K562 (cell line): Measurements from ENCODE around the gene SNX9. TPM values are rescaled to one million over a fixed set of nuclear protein-coding genes. Genes with fewer than 3 reads are reported as not detected.
A peak's percentile ranks its signal among the peaks of the same experiment; 100 is the strongest.

Experiments used
- AFF1 ChIP-seq, 2 experiments: fragments of 450-650 bp; IDR thresholded peaks; 2 replicates each; pipeline ENCODE4 v1.6.1; 2018; ENCODE audit warnings: mild to moderate bottlenecking in 2 of 2, low read depth in 1 of 2; ENCODE audit not compliant: partially characterized antibody in 2 of 2
- CSDE1 ChIP-seq, 2 experiments: fragments of 450-650 bp; IDR thresholded peaks; 2 replicates each; pipeline ENCODE4 v1.6.1; 2016; ENCODE audit warnings: mild to moderate bottlenecking in 1 of 2
- FOXK2 ChIP-seq, 2 experiments: fragments of 450-650 bp; IDR thresholded peaks in 1 of 2; conservative IDR thresholded peaks in 1 of 2; 2 replicates each; pipeline ENCODE4 v1.6.1; 2016; ENCODE audit warnings: low read depth in 2 of 2, mild to moderate bottlenecking in 1 of 2
- HEY1 ChIP-seq: fragments of 250-450 bp; sonication (Bioruptor Pico); IDR thresholded peaks from 2 replicates; pipeline ENCODE4 v1.5.0; 2020; ENCODE audit warnings: mild to moderate bottlenecking, moderate library complexity, borderline replicate concordance
- KAT2B ChIP-seq: IDR thresholded peaks from one replicate; pipeline ENCODE4 v1.6.1; 2012; ENCODE audit warnings: low read depth, mild to moderate bottlenecking, control low read depth, inconsistent platforms, low read length, moderate library complexity
- ZFP30 ChIP-seq: fragments of 250-450 bp; sonication (Bioruptor Pico); IDR thresholded peaks from 2 replicates; pipeline ENCODE4 v1.8.0; 2022; ENCODE audit warnings: moderate library complexity, mild to moderate bottlenecking, inconsistent platforms, borderline replicate concordance
- ZNF408 ChIP-seq: fragments of 250-450 bp; sonication (Bioruptor Pico); IDR thresholded peaks from 2 replicates; pipeline ENCODE4 v1.4.0; 2020; ENCODE audit warnings: low read depth, mild to moderate bottlenecking, moderate library complexity
- ZNF592 ChIP-seq: fragments of 450-650 bp; IDR thresholded peaks from 2 replicates; pipeline ENCODE4 v1.6.1; 2017; ENCODE audit warnings: antibody characterized with exemption, mild to moderate bottlenecking
- polyA plus RNA-seq, 8 experiments: library from polyadenylated mRNA; depleted of rRNA in 4 of 8; stranded (reverse) in 5 of 8; unstranded in 3 of 8; fragments of >200 nt; fragmentation: Nextera tagmentation in 2 of 8; fragmentation: Illumina TruSeq in 1 of 8; extraction: Ambion mirVana in 2 of 8; extraction: Trizol in 1 of 8; gene quantifications; 2 replicates each; pipeline versions ENCODE4 v1.2.1 to v1.2.3, GENCODE V29; 2011 to 2014; ENCODE audit warnings: inconsistent platforms in 1 of 8, missing spikeins in 1 of 8
- total RNA-seq, 7 experiments: library from RNA; depleted of rRNA in 6 of 7; stranded (reverse); fragments of >200 nt in 6 of 7; fragmentation: Illumina TruSeq in 2 of 7; extraction: Trizol in 2 of 7; gene quantifications; 2 replicates each; pipeline versions ENCODE4 v1.2.1 to v1.2.3, GENCODE V29; 2011 to 2021; ENCODE audit warnings: low replicate concordance in 1 of 7

SNX9 gene
- total and polyA plus RNA-seq, 9 of the 15 experiments (the other 6 are each of a cell fraction or from before 2014, with no cell fraction given) = 6.0 to 81.7 (median 57.1) TPM

DNA sequence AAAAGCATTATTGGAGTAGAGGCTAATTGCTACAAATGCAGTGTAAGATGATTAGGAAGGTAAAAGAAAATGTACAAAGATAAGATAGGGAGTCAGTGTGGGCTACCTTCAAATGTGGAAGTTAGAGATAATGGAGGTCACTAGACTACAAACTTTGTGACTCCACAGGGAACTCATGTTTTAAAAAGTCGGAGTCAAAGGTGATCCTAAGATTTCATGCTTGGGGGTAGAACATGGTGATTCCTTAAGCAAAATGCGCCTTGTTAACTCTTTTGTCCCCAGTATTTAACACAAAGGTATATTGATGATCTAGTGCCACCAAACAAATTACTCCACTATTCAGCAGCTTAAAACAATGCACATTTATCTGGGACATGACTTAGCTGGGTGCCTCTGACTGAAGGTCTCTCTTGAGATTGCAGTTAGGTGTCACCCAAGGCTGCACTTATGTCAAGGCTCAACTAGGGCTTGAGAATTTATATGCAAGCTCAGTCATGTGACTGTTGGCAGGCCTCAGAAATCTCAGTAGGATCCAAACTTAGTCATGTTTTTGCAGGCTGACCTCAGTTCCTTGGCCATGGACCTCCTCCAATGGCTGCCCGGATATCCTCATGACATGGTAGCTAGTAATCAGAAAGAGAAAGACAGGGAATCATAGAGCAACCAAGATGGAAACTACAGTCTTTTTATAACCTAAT is 11.4 kb upstream of the SNX9 start (continued):
- no peak for TF ChIP-seq HEY1 (CRISPR knock-in tag)
- TF ChIP-seq FOXK2 (conservative IDR thresholded peaks at IDR 0.05 in 1 of 2, IDR thresholded peaks at IDR 0.05 in 1 of 2; ENCODE audit: low read depth in 2 of 2) = peak in 1 of 2 experiments; percentile 41; a peak in 1 of 4 replicates
- TF ChIP-seq KAT2B = no peak
- TF ChIP-seq ZNF592 = peak; percentile 69; the same call in 1 of the 2 replicates
- TF ChIP-seq CSDE1 (IDR thresholded peaks at IDR 0.05) = no peak
- no peak for TF ChIP-seq ZFP30 (CRISPR knock-in tag)
- no peak for TF ChIP-seq ZNF408 (CRISPR knock-in tag)
- TF ChIP-seq AFF1 (IDR thresholded peaks at IDR 0.05; ENCODE audit: low read depth in 1 of 2, partially characterized antibody in 2 of 2) = peak in 1 of 2 experiments; percentile 50
